WTC11 (cell line): Measurements from ENCODE around the gene DSTN. TPM values are rescaled to one million over a fixed set of nuclear protein-coding genes. Genes with fewer than 3 reads are reported as not detected.

Source experiments
- CBFB ChIP-seq: sonication (generic); formaldehyde crosslinking; IDR thresholded peaks from 2 replicates; pipeline ENCODE4 v1.8.1; 2022; ENCODE audit warnings: mild to moderate bottlenecking, low read depth, missing genetic modification reagents
- FOXP1 ChIP-seq: sonication (generic); formaldehyde crosslinking; IDR thresholded peaks from 2 replicates; pipeline ENCODE4 v1.8.0; 2022; ENCODE audit warnings: missing genetic modification reagents, mild to moderate bottlenecking, moderate library complexity, borderline replicate concordance
- GRHL2 ChIP-seq: fragments of 250-450 bp; sonication (Bioruptor Pico); IDR thresholded peaks from 2 replicates; pipeline ENCODE4 v1.8.0; 2022; ENCODE audit warnings: mild to moderate bottlenecking, moderate library complexity; ENCODE audit not compliant: insufficient replicate concordance, severe bottlenecking
- MYBL2 ChIP-seq: sonication (generic); formaldehyde crosslinking; IDR thresholded peaks from 2 replicates; pipeline ENCODE4 v1.8.1; 2023; ENCODE audit warnings: mild to moderate bottlenecking, moderate library complexity, missing genetic modification reagents
- NFATC4 ChIP-seq: fragments of 250-450 bp; sonication (Bioruptor Pico); IDR thresholded peaks from 2 replicates; pipeline ENCODE4 v1.9.0; 2021; ENCODE audit warnings: mild to moderate bottlenecking
- RORB ChIP-seq: fragments of 250-450 bp; sonication (Bioruptor Pico); IDR thresholded peaks from 2 replicates; pipeline ENCODE4 v1.9.0; 2021; ENCODE audit warnings: mild to moderate bottlenecking
- SMAD4 ChIP-seq: sonication (generic); formaldehyde crosslinking; IDR thresholded peaks from 2 replicates; pipeline ENCODE4 v1.8.0; 2022; ENCODE audit warnings: mild to moderate bottlenecking, missing genetic modification reagents
- TCF7 ChIP-seq: sonication (generic); formaldehyde crosslinking; IDR thresholded peaks from 2 replicates; pipeline ENCODE4 v1.8.0; 2022; ENCODE audit warnings: mild to moderate bottlenecking, low read depth, missing genetic modification reagents, moderate library complexity
- ZNF138 ChIP-seq: sonication (generic); formaldehyde crosslinking; conservative IDR thresholded peaks from 2 replicates; pipeline ENCODE4 v1.8.1; 2022; ENCODE audit warnings: mild to moderate bottlenecking, moderate library complexity, missing genetic modification reagents
- ZNF219 ChIP-seq: sonication (generic); formaldehyde crosslinking; IDR thresholded peaks from 2 replicates; pipeline ENCODE4 v1.8.0; 2023; ENCODE audit warnings: missing genetic modification reagents, mild to moderate bottlenecking, borderline replicate concordance
- ZNF423 ChIP-seq: fragments of 250-450 bp; sonication (Bioruptor Pico); IDR thresholded peaks from 2 replicates; pipeline ENCODE4 v2.1.2; 2022; ENCODE audit warnings: mild to moderate bottlenecking, moderate library complexity
- ZNF671 ChIP-seq: fragments of 250-450 bp; sonication (Bioruptor Pico); IDR thresholded peaks from 2 replicates; pipeline ENCODE4 v1.8.0; 2021; ENCODE audit warnings: mild to moderate bottlenecking
- total RNA-seq: library from RNA; stranded (reverse); gene quantifications from 3 replicates; pipeline ENCODE4 v1.2.3, GENCODE V29; 2021
- TF ChIP-seq, protein P1 (sequence below): sonication (generic); formaldehyde crosslinking; IDR thresholded peaks from 2 replicates; pipeline ENCODE4 v1.8.1; 2023; ENCODE audit warnings: mild to moderate bottlenecking, moderate library complexity, missing genetic modification reagents
- TF ChIP-seq, protein P2 (sequence below): fragments of 250-450 bp; sonication (Bioruptor Pico); IDR thresholded peaks from 2 replicates; pipeline ENCODE4 v1.9.0; 2021; ENCODE audit warnings: mild to moderate bottlenecking
- TF ChIP-seq, protein P3 (sequence below): sonication (generic); formaldehyde crosslinking; IDR thresholded peaks from 2 replicates; pipeline ENCODE4 v1.8.0; 2023; ENCODE audit warnings: missing genetic modification reagents, mild to moderate bottlenecking, borderline replicate concordance
- TF ChIP-seq, protein P4 (sequence below): sonication (generic); formaldehyde crosslinking; IDR thresholded peaks from 2 replicates; pipeline ENCODE4 v1.8.0; 2022; ENCODE audit warnings: mild to moderate bottlenecking, missing genetic modification reagents
- TF ChIP-seq, protein P5 (sequence below): fragments of 250-450 bp; sonication (Bioruptor Pico); IDR thresholded peaks from 2 replicates; pipeline ENCODE4 v1.9.0; 2021; ENCODE audit warnings: mild to moderate bottlenecking
- TF ChIP-seq, protein P6 (sequence below): sonication (generic); formaldehyde crosslinking; IDR thresholded peaks from 2 replicates; pipeline ENCODE4 v1.8.1; 2022; ENCODE audit warnings: mild to moderate bottlenecking, missing genetic modification reagents, moderate library complexity, borderline replicate concordance
- TF ChIP-seq, protein P7 (sequence below): sonication (generic); formaldehyde crosslinking; IDR thresholded peaks from 2 replicates; pipeline ENCODE4 v1.8.0; 2023; ENCODE audit warnings: missing genetic modification reagents
- TF ChIP-seq, protein P8 (sequence below): sonication (generic); formaldehyde crosslinking; IDR thresholded peaks from 2 replicates; pipeline ENCODE4 v1.8.1; 2022; ENCODE audit warnings: missing genetic modification reagents, borderline replicate concordance

The DSTN gene
- total RNA-seq, 1 experiment from 2014 or later = 153 TPM

DNA sequence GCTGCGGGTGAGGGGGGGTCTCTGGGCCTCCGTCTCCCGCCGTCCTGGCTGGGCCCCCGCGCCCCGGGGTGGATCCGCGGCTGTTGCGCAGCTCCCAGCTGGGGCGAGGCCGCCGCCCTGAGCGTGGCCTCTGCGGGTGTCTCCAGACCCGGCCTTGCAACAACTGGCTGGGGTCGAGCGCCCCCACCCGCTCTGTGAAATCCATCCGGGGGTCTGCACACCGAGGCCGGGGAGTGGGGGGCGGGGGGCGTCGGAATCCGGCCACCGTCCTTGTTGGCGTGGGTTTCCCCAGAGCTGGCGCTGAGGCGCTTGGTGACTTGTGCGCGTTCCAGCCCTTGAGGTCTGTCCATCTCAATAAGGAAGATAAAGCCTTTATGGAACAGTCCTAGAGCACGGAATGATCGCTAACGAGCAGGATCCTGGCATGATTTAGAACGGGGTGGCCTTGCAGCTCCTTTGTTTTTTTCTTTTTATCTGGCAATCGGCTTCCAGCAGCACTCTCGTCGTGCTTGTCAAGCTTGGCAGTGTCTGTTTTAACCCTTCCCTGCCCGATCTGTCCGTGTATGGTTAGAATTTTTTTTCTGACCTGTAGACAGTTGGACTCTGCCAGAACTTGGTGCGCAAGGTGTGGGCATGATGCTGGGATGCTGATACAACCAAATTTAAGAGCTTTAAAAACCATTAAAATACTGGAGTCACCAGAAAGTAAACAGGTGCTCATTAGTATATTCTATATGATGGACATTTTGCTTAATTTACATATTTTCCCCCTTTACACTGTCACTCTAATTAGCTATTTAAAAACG lies 675 bp downstream of the DSTN start (continued):
- TF ChIP-seq, protein P1, sequence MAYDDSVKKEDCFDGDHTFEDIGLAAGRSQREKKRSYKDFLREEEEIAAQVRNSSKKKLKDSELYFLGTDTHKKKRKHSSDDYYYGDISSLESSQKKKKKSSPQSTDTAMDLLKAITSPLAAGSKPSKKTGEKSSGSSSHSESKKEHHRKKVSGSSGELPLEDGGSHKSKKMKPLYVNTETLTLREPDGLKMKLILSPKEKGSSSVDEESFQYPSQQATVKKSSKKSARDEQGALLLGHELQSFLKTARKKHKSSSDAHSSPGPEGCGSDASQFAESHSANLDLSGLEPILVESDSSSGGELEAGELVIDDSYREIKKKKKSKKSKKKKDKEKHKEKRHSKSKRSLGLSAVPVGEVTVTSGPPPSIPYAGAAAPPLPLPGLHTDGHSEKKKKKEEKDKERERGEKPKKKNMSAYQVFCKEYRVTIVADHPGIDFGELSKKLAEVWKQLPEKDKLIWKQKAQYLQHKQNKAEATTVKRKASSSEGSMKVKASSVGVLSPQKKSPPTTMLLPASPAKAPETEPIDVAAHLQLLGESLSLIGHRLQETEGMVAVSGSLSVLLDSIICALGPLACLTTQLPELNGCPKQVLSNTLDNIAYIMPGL (CRISPR knock-in tag) = peak; percentile 66; the same call in 1 of the 2 replicates
- TF ChIP-seq, protein P2, sequence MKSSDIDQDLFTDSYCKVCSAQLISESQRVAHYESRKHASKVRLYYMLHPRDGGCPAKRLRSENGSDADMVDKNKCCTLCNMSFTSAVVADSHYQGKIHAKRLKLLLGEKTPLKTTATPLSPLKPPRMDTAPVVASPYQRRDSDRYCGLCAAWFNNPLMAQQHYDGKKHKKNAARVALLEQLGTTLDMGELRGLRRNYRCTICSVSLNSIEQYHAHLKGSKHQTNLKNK (CRISPR knock-in tag) = no peak
- TF ChIP-seq ZNF423 (CRISPR knock-in tag) (no peak), SMAD4 (CRISPR knock-in tag) (0 out of 2 replicates have a peak, but pooled peaks have one; percentile 5), TCF7 (CRISPR knock-in tag) (no peak), GRHL2 (no peak), ZNF219 (CRISPR knock-in tag) (no peak), FOXP1 (0 out of 2 replicates have a peak, but pooled peaks have one; percentile 35), ZNF138 (CRISPR knock-in tag) (0 out of 2 replicates have a peak, but pooled peaks have one; percentile 53), NFATC4 (CRISPR knock-in tag) (no peak), CBFB (CRISPR knock-in tag) (no peak), RORB (CRISPR knock-in tag) (no peak), ZNF671 (CRISPR knock-in tag) (no peak), MYBL2 (CRISPR knock-in tag) (peak; percentile 48; the same call in 1 of the 2 replicates)
- TF ChIP-seq, protein P3, sequence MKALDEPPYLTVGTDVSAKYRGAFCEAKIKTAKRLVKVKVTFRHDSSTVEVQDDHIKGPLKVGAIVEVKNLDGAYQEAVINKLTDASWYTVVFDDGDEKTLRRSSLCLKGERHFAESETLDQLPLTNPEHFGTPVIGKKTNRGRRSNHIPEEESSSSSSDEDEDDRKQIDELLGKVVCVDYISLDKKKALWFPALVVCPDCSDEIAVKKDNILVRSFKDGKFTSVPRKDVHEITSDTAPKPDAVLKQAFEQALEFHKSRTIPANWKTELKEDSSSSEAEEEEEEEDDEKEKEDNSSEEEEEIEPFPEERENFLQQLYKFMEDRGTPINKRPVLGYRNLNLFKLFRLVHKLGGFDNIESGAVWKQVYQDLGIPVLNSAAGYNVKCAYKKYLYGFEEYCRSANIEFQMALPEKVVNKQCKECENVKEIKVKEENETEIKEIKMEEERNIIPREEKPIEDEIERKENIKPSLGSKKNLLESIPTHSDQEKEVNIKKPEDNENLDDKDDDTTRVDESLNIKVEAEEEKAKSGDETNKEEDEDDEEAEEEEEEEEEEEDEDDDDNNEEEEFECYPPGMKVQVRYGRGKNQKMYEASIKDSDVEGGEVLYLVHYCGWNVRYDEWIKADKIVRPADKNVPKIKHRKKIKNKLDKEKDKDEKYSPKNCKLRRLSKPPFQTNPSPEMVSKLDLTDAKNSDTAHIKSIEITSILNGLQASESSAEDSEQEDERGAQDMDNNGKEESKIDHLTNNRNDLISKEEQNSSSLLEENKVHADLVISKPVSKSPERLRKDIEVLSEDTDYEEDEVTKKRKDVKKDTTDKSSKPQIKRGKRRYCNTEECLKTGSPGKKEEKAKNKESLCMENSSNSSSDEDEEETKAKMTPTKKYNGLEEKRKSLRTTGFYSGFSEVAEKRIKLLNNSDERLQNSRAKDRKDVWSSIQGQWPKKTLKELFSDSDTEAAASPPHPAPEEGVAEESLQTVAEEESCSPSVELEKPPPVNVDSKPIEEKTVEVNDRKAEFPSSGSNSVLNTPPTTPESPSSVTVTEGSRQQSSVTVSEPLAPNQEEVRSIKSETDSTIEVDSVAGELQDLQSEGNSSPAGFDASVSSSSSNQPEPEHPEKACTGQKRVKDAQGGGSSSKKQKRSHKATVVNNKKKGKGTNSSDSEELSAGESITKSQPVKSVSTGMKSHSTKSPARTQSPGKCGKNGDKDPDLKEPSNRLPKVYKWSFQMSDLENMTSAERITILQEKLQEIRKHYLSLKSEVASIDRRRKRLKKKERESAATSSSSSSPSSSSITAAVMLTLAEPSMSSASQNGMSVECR (CRISPR knock-in tag) = no peak
- TF ChIP-seq, protein P4, sequence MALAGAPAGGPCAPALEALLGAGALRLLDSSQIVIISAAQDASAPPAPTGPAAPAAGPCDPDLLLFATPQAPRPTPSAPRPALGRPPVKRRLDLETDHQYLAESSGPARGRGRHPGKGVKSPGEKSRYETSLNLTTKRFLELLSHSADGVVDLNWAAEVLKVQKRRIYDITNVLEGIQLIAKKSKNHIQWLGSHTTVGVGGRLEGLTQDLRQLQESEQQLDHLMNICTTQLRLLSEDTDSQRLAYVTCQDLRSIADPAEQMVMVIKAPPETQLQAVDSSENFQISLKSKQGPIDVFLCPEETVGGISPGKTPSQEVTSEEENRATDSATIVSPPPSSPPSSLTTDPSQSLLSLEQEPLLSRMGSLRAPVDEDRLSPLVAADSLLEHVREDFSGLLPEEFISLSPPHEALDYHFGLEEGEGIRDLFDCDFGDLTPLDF (CRISPR knock-in tag) = no peak
- TF ChIP-seq, protein P5, sequence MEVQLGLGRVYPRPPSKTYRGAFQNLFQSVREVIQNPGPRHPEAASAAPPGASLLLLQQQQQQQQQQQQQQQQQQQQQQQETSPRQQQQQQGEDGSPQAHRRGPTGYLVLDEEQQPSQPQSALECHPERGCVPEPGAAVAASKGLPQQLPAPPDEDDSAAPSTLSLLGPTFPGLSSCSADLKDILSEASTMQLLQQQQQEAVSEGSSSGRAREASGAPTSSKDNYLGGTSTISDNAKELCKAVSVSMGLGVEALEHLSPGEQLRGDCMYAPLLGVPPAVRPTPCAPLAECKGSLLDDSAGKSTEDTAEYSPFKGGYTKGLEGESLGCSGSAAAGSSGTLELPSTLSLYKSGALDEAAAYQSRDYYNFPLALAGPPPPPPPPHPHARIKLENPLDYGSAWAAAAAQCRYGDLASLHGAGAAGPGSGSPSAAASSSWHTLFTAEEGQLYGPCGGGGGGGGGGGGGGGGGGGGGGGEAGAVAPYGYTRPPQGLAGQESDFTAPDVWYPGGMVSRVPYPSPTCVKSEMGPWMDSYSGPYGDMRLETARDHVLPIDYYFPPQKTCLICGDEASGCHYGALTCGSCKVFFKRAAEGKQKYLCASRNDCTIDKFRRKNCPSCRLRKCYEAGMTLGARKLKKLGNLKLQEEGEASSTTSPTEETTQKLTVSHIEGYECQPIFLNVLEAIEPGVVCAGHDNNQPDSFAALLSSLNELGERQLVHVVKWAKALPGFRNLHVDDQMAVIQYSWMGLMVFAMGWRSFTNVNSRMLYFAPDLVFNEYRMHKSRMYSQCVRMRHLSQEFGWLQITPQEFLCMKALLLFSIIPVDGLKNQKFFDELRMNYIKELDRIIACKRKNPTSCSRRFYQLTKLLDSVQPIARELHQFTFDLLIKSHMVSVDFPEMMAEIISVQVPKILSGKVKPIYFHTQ (CRISPR knock-in tag) = no peak
- TF ChIP-seq, protein P6, sequence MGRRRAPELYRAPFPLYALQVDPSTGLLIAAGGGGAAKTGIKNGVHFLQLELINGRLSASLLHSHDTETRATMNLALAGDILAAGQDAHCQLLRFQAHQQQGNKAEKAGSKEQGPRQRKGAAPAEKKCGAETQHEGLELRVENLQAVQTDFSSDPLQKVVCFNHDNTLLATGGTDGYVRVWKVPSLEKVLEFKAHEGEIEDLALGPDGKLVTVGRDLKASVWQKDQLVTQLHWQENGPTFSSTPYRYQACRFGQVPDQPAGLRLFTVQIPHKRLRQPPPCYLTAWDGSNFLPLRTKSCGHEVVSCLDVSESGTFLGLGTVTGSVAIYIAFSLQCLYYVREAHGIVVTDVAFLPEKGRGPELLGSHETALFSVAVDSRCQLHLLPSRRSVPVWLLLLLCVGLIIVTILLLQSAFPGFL (CRISPR knock-in tag) = no peak
- TF ChIP-seq, protein P7, sequence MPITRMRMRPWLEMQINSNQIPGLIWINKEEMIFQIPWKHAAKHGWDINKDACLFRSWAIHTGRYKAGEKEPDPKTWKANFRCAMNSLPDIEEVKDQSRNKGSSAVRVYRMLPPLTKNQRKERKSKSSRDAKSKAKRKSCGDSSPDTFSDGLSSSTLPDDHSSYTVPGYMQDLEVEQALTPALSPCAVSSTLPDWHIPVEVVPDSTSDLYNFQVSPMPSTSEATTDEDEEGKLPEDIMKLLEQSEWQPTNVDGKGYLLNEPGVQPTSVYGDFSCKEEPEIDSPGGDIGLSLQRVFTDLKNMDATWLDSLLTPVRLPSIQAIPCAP = no peak
- TF ChIP-seq, protein P8, sequence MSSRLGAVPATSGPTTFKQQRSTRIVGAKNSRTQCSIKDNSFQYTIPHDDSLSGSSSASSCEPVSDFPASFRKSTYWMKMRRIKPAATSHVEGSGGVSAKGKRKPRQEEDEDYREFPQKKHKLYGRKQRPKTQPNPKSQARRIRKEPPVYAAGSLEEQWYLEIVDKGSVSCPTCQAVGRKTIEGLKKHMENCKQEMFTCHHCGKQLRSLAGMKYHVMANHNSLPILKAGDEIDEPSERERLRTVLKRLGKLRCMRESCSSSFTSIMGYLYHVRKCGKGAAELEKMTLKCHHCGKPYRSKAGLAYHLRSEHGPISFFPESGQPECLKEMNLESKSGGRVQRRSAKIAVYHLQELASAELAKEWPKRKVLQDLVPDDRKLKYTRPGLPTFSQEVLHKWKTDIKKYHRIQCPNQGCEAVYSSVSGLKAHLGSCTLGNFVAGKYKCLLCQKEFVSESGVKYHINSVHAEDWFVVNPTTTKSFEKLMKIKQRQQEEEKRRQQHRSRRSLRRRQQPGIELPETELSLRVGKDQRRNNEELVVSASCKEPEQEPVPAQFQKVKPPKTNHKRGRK = no peak
